ENCODE measurements around the gene EPN2.

EPN2 gene

DNA sequence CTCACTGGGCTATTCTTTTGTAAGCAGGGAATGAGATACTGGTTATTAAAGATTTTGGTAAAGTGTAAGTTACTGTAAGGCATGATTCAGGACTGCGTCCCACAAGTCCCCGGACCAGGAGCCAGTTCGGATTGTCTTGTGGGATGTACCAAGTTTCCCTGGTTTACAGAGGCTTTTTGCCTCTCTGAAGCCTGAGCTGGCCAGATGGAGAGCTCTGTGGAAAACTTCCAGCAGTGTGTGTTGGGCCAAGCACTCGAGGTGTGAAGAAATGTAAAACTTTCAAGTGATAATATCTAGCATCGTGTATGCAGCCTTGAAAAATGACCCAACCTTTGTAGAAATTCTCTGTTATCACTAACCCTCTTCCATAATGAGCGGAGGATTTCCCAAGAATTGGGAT, 2.4 kb downstream of the EPN2 start:
- DNase-seq (ENCODE audit: low read depth) = no peak

DNA sequence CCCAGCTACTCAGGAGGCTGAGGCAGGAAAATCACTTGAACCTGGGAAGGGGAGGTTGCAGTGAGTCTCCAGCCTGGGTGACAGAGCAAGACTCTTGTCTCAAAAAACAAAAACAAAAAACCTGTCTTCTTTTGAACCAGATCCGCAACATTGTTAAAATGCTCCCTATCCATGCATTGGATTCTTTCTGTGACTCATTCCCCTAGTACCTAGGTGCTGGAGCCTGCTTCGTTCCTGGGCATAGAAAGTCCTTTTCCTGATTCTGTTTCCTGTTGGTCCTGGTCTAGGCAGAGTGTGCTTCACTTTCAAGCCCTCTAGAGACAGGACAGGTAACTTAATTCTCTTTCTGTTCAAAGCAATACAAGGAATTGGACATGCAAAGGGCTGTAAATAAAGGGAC, 5.2 kb downstream of the EPN2 start:
- no peak for DNase-seq (ENCODE audit: low read depth)

DNA sequence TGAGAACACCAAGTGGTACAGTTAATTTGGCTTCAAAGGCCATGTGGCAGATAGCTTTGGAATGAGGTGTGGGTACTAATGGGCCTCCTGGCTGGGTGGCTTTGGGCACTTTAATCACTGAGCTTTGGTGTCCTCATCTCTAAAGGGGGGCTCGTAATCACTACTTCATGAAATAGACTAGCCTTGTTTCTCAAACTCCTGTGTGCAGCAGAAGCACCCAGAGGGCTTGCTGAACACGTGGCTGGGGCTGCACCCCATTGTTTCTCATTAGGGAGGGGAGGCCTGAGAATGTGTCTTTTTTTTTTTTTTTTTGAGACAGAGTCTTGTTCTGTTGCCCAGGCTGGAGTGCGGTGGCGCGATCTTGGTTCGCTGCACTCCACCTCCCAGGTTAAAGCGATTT, 5.8 kb downstream of the EPN2 start:
- DNase-seq (ENCODE audit: low read depth) = no peak

DNA sequence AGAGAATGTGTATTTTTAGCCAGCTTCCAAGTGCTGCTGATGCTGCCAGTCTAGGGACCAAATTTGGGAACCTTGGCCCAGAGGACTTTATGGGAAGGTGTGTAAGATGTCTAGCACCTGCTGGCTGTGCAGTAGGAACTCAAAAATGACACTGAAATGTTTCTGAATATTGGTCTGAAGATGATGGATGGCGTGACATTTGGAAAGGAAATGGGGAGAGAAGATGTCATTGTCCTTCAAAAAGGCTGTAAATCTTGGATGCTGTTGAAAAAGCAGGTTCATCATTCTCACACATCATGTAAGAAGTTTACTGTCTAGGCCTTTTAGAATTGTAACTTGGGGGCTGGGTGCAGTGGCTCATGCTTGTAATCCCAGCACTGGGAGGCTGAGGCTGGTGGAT, 6.7 kb downstream of the EPN2 start:
- no peak for DNase-seq (ENCODE audit: low read depth)

DNA sequence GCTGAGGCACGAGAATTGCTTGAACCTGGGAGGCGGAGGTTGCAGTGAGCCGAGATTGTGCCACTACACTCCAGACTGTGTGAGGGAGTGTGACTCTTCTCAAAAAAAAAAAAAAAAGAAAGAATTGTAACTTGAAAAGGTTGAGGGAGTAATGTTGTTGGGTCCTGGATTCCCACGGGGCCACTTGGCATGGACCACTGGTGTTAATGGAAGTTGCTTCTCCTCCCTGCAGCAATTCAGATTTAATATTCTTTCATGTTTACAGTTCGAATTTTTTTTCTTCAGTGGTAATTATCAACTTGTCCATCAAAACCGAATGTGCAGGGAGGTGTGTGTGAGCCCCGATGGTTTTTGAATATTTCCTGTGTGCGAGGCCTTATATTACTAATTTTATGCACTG, 7.2 kb downstream of the EPN2 start:
- no peak for DNase-seq (ENCODE audit: low read depth)

DNA sequence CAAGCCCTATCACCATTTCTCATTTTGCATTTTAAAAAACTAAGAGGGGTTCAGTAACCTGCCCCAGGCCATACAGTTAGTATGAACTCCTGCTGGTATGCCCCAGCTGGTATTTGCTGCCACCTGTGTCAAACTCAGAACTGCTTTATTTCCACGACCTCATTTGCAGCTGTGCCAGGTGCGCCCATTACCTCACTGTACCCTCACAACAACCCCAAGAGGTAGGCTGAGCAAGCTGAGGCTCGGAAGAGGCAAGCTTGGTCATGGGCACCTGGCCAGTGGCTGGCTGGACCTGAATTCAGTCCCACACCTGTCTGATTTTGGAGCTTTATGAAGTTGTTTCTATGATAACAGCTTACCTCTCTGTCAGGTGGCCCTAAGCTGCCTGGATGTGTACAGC, 7.6 kb downstream of the EPN2 start:
- no peak for DNase-seq (ENCODE audit: low read depth)

DNA sequence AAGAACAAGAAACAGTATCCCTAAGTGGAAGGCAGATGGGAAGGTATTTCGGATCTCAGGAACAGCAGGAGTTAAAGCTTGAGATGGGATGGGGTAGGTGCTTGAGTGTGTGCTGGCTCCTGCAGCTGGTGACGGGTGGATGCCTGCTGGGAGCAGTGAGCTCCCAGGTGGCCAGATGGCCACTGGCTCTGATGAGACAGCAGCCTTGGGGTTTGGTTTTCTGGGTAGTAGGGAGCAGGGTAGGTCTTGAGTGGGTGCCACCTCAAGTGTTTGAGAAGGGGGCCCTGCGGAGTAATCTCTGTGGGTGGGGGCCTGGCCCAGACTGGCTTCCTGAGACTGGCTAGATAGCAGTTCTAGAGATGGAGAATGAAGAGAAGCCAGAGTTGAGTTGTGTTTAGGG, 10.3 kb downstream of the EPN2 start:
- no peak for DNase-seq (ENCODE audit: low read depth)

DNA sequence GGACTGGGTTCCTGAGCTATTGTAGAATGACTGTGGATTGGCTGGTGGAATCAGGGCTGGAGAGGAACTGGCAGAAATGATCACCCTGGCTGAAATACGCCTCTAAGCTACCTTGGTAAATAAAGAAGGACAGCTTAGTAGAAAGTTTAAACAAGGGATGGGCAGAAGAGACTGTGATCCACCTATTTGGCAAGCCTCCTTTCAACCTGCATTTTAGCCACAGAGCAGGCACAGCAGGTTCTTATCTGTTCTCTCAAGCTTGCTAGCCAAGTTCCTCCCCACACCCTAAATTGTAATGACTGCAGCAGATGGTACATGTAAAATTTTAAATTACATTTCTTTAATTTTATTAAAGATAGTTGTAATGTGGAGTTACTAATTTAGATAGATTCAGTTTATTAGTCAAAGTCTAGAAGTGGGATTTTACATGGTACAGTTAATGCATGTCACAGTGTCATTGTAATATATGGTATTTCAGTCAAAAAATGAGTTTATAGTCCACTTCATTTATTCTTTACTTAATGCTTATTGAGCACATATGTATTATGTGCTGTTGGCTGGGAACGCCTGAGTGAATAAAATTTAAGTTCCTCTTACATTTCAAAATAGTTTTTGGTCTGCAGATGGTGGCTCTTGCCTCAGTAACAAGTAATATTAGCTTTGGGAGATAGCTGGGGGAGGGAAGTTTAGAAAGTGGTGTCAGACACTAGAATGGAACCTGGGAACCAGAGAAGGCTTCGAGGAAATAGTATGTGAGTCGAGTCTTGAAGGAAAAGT, 11.2 kb downstream of the EPN2 start:
- DNase-seq (ENCODE audit: low read depth) = peak; percentile 32

DNA sequence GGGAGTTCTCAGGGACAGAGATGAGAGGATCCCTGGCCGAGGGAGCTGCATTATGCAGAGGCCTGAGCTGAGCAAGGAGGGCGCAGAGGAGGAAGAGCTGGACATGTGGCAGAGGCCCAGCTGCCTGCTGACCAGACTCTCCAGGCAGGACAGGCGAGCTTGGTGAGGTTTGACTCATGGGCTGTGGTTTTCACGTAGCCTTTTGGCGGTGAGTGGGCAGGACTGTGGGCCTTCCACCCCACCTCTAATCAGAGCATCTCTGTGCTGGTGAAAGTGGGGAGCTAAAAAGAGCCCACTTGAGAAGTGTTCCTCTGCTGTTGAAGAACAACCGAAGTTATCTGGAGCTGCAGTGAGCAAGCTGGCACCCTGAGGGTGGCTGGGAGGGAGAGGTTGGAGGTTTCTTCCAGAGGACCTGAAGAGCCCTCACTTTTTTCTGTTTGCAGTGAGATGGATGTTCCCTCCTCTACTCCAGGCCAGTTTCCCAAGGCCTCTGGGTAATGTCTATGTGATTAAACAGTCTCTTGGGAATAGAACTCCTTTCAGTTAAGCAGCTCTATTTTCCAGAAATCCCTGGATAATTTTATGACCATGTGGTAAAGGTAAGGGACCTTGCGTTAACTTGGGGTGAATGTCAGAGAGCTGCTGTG, 11.9 kb downstream of the EPN2 start:
- peak; percentile 61 for DNase-seq (ENCODE audit: low read depth)

DNA sequence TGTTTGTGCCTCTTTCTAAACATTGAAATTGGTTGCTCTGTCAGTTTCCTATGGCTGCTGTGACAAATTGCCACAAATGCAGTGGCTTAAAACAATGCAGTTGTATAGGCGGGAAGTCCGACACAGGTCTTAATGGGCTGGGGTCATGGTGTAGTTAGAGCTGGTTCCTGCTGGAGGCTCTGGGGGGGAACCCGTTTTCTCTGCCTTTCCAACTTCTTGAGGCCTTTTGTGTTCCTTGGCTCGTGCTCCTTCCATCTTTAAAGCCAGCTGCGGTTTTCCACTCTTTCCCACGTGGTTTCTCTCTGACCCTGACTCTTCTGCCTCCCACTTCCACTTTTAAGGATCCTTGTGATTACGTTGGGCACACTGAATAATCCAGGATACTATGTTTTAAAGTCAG, 12.5 kb downstream of the EPN2 start:
- DNase-seq (ENCODE audit: low read depth) = no peak

DNA sequence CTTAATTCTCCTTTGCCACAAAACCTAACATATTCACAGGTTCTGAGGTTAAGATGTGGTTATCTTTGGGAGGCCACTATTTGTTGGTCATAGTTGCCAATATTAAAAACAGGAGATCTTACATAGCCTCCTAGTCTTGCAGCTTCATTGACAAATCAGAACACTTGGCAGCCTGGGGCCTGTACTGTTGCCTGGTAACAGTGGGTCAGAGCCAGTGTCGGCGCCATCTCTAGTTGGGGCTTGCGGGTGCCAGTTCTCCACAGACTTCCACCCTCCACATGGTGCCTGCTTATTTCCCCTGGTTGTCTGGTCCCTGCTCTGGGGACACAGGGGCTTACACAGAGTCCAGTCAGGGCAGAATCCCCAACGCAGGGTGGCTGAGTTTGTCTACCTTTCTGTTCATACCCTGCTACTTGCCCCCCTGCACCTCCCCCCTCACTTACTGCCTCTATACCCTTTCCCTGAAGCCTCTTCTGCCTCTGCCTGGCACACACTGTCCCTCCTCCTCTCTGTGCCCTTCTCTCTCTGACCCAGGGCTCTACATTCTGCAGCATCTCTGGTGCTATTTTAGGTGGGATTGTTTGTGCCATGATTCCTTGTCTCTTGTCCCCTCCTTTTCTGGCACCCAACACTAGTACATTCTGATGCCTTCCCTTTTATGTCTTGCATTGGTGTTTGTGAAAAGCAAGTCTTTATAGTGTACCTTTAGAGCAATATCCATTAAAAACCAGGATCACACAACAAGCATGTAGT, 13.4 kb downstream of the EPN2 start:
- peak; percentile 67 for DNase-seq (ENCODE audit: low read depth)

DNA sequence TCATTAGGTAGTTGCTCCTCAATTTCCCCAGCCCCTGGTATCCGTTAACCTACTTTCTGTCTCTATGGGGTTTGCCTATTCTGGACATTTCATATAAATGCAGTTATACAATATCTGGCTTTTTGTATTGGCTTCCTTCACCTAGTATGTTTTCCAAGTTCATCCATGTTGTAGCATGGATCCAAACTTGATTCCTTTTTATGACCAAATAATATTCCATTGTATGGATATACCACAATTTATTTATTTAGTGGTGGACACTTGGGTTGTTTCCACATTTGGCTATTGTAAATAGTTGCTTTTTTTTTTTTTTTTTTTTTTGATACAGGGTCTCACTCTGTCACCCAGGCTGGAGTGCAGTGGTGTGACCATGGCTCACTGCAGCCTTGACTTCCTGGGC, 15.9 kb downstream of the EPN2 start:
- DNase-seq (ENCODE audit: low read depth) = no peak

DNA sequence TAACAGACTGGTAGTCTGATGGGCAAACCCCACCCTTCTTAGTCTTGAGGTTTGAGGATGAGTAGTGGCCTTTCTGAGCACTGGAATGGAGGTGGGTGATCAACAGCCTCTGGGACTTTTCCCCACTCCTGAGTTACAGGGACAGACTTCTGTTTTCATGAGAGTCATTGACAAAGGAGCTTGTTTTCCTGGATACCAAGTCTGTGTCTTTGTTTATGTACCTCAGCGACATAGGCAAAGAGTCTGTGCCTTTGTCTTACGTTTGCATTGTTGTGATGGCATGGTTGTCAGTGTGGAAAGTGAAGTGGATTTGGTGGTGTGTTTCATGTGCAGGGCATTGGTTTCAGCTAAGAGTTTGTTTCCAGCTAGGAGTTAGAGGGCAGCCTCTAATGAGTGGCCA, 17.5 kb downstream of the EPN2 start:
- no peak for DNase-seq (ENCODE audit: low read depth)

DNA sequence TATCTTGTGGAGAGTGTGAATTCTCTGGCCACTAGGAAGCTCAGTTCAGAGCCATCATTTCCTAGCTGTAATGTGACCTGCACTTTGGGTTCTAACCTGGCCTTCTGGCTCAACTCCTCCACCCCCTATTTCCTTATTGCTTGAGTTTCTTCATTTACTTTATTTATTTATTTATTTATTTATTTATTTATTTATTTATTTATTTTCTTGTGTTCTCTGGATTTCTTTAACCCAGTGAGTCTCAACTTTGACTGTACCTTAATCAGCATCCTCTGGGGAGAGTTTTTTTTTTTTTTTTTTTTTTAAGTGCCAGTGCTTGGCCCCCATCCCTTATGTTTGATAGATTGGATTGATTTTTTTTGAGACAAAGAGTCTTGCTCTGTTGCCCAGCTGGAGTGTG, 18.1 kb downstream of the EPN2 start:
- DNase-seq (ENCODE audit: low read depth) = no peak

DNA sequence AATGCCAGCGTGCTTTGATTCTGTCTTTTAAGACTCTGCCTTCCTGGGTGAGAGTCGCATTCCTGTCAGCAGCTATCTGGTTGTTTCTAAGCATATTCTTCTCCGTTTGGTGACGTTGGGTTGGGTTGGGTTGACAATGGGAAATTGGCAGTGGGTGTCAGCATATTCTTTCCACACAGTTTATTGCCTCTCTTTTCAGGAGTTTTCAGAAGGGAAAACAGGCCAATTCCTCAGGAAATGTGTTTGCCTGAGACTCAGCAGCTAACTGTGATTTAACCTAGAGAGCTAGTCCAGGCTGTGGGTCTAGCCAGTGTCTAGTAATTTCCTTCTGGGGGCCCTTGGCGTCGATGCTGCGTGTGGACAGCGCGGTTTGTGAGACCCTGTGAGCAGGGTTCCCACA, 21.2 kb downstream of the EPN2 start:
- no peak for DNase-seq (ENCODE audit: low read depth)

DNA sequence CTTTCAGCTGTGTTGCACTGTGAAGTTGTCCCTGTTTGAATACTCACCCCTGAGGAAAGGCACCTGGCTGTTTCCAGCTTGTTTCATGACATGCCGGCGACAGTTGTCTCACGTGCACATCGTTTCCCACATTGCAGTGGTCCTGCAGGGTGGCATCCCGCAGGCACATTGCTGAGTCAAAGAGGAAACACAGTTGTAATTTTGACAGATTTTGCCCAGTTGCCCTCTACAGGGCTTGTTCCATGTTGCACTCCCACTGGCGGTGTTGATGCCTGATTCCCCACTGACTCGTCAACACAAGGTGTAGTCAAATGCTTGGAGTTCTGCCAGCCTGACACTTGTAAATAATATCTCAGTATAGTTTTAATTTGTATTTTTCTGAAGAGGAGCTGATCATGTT, 23.8 kb downstream of the EPN2 start:
- no peak for DNase-seq (ENCODE audit: low read depth)

DNA sequence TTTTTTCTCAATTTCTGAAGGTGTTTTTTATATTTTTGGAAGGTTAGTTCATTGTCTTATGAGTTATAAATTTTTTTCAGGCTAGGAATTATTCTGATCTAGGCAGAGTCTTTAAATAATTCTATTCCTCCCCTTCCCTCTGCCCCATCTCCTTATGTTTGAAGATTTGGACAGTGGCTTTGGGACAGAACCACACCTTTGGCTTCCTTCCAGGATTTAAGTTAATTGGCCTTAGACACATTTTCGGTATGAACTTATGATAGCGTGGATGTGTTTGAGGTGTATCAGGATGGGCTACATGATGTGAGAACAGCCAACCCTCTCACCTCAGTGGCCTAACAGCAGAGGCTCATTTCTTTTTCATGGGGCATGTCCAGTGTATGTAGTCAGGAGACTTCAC, 24.3 kb downstream of the EPN2 start:
- no peak for DNase-seq (ENCODE audit: low read depth)

DNA sequence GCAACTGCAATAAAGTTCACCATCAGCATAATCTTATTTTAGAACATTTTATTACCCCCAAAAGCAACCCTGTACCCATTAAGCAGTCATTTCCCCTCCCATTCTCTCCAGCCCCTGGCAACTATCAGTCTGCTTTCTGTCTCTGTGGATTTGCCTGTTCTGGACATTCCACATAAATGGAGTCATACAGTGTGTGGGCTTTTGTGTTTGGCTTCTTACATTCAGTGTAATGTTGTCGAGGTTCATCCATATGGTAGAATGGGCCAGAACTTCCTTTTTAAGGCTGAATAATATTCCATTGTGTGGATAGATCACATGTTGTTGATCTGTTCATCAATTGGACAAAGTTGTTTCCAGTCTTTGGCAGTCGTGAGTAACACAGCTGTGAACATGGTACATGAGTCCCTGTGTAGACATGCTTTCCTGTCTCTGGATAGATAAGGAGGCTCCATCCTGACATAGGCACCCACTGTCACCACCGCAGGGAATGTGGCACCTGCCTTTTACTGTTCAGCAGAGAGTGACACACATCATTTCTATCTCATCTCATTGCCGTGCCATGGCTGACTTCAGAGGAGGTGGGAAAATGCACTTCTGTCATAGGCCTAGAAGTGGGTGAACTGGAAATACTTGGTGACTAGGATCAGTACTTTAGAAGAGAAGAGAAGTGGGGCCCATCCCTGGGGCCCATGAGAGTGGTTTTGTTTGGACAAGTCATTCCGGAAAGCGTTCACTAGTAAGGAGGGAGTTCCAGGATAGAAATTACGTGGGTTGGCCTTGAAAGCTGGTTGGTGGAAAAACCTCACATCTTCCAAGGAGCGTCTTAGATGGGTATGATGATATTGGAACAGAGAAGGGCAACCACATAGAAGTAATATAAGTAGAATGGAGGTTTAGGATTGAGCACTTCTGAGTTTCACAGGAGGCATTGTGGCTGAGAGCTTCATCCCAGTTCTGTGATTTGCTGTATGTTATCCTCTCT, 25.8 kb downstream of the EPN2 start:
- DNase-seq (ENCODE audit: low read depth) = peak; percentile 74

DNA sequence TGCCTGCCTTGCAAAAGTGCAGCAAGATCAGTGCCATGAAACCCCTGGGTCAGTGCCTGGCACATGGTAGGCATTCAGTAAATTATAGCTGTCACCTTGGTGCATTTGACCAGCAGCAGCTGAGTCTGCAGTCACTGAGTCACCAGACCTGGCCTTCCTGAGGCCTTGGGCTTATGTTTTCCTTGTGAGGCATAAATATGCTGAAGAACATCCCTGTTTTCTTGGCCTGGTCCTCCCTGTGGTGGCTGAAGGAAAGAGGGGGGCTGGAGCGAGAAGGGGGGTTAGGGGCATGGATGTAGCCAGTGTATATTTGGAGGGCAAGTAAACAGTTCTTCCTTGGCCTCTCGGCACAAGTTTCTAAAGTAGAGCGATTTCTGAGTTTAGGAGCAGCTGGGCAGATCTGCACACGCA, 26.5 kb downstream of the EPN2 start:
- DNase-seq (ENCODE audit: low read depth) = no peak

DNA sequence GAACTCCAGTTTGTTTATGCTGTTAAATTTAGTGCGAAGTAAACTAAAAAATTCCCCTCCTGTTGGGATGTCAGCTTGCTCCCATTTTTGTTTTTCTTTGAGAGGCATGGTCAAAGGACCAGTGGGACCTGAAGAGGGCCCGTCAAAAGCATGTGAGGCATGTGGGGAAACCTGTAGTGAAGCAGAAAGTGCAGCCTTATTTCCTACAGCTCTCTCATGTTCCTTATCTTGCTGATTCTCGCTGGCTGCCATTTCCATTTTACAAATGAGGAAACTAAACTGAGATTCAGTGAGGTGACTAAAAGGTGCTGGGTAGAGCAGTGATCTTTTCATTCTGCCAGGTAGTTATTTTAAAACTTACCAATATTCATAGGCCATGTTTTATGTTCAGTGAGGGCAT, 27.1 kb downstream of the EPN2 start:
- no peak for DNase-seq (ENCODE audit: low read depth)

DNA sequence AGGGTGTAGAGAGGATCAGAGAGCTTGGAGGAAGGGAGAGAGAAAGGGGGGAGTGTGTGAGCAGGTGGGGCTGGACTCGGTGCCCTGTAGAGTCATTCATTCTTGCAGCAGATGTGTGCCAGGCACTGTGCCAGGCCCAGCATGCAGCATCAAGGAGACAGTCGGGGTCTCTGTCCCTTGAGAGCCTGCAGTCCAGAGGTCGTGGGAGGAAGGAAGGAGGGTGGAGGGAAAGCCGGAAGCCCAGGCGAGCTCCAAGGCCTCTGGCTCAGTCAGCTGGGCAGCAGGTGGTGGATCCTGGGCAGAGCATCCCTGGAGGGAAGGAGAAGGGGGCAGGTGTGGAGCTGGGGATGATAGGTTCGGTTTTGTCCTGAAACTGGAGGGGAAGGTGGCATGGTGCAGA, 27.5 kb downstream of the EPN2 start:
- no peak for DNase-seq (ENCODE audit: low read depth)

DNA sequence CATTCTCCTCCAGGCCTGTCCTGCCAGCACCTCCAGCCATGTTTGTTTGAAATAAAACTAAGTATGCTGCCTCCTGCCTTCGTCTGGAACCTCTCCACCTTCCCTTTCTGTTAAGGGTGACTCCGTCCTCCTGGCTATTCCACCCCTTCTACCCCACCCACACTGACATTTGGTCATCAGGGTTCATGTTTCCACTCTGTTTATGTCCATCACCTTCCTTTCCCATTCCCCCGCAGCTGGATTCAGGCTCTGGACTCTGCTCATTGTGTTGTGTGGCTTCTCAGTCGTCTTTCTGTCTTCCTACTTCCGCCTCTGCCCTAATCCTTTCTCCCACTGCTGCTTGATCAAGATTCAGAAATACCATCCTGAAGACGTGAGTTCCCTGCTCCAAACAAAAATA, 28.6 kb downstream of the EPN2 start:
- no peak for DNase-seq (ENCODE audit: low read depth)
